ENCODE measurements around the gene GALNT13.

GALNT13 gene

DNA sequence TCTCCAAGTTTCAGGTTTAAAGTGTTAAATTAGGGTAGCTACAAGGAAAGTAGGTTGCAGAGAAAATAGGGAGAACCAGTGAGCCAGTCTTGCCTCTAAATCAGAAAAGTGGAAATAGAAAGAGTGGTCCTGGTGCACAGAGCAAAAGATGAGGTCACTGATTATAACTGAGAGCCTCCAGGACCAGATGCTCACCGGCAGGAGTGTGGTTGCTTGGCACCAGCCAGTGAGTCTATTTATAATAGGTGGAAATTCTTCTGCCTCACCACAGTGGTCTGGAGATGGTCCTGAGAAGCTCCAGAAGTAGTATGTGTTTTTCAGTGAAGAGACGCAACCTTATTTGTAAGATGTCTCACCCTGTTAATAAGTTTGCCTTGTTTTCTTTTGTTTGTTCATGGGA is 452.9 kb downstream of the GALNT13 start:
- no peak for DNase-seq

GRCh38 chr2:154329510-154329909 is 457.8 kb downstream of the GALNT13 start:
- DNase-seq: no peak

- no peak for DNase-seq
Observed at GRCh38 chr2:154331784-154332183, 460.1 kb downstream of the GALNT13 start.

DNA sequence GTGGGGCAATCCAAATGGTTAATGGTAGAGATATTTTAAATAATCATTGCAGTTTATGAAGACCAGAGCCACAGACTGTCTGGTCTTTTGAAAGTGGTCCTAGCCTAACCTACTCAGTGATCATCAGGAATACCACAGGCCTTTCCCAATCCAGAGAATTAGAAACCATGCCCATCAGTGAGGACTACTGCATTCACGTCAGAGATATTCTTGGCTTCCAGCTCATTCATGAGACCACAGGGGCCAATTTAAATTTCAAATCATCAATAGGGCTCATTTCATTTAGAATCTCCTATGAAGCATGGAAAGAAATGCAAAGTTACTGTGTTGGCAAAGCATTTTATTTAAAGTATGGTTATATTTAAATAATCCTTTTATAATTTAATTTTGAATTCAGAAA is 464.5 kb downstream of the GALNT13 start:
- DNase-seq: no peak

DNA sequence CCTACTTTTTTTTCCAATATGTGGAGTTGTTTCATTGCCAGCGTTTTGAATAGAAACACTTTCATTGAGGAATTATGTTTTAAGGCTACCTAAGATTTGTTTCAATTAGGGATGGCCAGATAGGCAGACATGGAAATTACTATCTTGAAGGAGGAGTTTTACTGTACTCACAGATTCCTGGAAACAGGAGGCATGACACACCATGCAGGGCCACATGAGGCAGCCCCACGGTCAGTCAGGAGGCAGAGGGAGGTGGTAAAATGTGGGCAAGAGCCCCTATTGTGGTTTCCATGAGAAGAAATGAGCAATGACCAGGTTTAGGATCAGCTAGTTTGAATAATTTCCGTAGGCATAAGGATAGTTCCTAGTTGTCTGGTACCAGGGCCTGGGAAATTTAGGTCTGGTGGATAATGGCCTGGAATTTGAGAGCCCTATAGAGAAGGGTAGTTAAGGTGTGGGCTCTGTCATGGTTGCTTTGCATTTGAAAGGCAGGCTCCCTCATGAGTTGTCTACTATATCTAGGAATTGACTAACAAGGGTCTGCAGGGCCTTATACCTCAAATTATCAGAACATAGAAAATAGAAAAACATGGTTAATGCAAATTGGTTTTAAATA is 466.7 kb downstream of the GALNT13 start:
- DNase-seq: no peak

DNA sequence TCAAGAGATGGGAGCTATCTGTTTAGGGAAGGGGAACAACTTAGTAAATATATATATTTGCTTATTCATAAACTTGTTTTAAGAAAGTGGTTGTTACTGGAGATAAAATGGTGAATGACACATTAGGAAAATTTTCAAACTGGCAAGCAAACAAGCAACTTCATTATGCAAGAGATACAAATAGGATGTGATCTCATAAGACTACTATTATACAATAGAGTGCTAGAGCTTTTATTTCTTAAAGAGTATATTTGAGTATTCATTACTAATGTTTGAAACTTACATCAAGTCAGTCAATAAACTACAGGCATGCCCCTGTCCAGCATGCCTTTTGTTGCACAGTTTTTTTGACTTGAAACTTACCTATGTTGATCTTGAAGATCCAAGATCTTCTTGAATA is 471.6 kb downstream of the GALNT13 start:
- no peak for DNase-seq

DNA sequence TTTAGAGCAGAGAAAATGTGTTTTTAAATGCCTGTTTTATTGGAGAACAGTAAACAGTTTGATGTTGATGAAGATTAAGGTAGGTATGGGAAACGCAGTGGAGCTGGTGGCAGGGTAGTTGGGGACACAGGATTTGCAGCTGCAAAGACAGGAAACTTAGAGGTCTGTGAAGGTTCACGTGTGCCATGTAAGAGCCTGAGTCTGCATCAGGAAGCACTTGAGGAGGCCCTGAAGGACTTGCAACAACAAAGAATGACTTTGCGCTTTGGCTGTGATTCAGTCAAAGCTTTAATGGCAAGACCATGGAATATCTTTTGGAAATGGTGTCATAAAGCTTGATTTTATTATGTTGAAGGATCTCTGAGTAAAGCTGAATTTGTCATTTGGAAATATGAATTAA is 479.2 kb downstream of the GALNT13 start:
- DNase-seq: no peak

- no peak for DNase-seq
Observed at GRCh38 chr2:154361276-154361675, 489.6 kb downstream of the GALNT13 start.

- no peak for DNase-seq
Observed at GRCh38 chr2:154368153-154368552, 496.4 kb downstream of the GALNT13 start.

GRCh38 chr2:154370873-154371272 is 499.2 kb downstream of the GALNT13 start:
- DNase-seq: no peak

GRCh38 chr2:154374416-154374815 is 502.7 kb downstream of the GALNT13 start:
- DNase-seq: no peak

DNA sequence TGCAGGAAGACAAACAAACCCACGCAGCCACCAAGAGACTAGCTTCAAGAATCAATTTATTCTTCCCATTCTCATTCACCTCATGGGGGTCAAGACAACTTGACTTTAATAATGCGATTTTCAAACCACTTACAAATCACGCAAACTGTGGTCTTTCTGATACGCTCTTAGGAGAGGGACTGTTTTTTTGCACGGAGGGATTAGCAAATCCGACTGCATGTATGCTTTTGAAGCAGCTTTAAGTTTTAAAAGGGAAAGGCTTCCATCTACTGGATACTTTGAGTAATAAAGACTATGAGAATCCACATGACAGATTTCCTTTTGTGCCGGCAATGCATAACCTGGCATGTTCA is 503.8 kb downstream of the GALNT13 start:
- DNase-seq: no peak

- DNase-seq: peak; percentile 22
Observed at GRCh38 chr2:154381931-154382794, 510.4 kb downstream of the GALNT13 start.

DNA sequence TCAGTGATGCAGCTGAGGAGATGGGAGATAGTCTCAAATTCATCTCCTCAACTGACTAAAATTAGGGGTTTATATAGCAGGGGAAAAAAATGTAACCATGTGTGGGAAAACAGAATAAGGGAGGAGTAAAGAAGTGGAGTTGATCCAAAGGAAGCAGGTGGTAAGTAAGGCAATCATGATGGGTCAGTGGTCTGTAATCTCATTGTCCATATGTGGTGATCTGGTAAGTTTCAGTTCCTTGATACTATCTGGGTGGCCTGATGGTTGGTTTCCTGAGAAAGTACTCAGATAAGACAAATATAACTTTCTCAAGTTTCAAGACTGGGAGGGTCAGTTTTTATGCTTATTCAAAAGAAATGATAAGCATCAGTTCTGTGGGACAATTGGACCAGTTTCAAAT is 514.5 kb downstream of the GALNT13 start:
- DNase-seq: no peak

DNA sequence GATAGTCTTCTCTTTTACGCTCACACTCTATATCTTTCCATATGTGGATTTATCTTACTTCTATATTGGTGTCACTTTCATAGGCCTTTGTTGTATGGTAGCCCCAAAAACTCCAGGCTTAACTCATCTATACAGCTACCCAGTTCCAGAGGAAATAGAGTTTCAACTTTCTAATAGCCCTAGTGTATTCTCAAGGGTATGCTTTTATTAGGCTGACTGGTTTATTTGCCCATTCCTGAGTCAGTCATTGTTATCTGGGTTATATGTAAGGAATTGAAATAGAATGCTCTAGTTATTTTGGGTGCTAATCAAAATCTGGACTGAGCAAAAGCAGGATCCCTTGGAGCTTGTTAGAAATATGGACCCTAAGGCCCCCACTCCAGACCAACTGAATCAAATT is 519.3 kb downstream of the GALNT13 start:
- DNase-seq: no peak

DNA sequence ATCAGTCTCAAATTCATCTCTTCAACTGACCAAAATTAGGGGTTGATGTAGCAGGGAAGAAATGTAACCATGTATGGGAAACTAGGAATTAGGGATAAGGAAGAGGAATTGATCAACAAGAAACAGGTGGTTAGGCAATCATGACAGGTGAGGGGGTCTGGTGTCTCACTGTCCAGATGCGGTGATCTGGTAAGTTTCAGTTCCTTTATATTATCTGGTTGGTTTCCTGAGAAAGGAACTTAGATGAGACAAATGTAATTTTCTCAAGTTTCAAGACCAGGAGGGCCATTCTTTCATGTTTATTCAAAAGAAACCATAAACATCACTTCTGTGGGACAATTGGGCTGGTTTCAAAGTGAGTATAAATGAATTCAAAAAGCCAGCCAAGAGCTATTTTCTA is 520.5 kb downstream of the GALNT13 start:
- no peak for DNase-seq

- no peak for DNase-seq
Observed at GRCh38 chr2:154394600-154394999, 522.9 kb downstream of the GALNT13 start.

DNA sequence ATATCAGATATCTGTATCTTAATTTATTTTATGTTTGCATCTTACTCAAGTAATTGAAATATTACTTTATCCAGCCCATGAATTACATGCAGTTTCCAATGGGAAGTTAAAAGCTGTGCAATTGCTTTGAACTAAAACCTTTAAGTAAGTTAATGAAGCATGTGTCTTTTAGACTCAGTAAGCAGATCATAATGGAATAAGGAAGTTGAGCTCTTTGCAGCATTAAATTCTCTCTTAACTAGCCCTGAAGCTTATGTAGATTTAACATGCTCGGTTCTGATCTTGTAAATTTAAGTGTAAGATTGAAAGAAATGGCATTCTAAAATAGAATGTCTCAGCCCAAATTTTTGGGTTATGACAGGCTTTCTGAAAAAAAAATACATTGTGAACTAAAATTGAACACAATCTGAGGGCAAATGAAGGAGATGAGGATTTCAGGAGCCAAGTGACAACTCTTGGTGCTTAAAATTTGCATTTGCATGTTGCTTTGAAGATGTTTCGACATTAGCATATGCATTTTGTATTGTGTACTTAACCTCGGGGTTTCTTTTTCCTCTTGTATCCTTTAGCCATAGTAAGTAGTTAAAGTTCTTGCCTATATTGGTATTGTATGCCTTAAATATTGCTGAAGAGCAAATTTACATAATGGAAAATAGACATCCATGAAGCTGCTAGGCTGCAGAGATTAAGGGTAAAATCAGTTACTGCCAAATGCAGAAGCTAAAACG is 529.0 kb downstream of the GALNT13 start:
- no peak for DNase-seq

- DNase-seq: no peak
Observed at GRCh38 chr2:154402213-154402612, 530.5 kb downstream of the GALNT13 start.

DNA sequence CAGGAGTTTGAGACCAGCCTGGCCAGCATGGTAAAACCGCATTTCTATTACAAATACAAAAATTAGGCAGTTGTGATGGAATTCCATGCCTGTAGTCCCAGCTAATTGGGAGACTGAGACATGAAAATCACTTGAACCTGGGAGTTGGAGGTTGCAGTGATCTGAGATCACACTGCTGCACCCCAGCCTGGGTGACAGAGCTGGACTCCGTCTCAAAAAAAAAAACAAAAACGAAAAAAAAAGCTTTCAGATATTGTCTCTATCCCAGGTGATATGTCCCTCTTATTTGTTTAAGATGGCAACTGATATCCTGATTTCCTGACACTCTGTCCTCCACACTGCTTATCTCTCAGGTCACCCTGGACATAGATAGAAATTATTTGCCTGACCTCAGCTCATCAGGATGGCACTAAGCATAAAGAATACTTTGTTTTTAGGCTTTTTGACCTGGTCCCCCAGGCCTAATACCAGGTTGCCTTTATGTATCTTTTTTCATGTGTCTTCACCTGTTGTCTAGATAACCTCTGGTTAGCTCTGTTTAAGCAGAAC is 531.6 kb downstream of the GALNT13 start:
- no peak for DNase-seq

- DNase-seq: no peak
Observed at GRCh38 chr2:154408786-154409185, 537.1 kb downstream of the GALNT13 start.

DNA sequence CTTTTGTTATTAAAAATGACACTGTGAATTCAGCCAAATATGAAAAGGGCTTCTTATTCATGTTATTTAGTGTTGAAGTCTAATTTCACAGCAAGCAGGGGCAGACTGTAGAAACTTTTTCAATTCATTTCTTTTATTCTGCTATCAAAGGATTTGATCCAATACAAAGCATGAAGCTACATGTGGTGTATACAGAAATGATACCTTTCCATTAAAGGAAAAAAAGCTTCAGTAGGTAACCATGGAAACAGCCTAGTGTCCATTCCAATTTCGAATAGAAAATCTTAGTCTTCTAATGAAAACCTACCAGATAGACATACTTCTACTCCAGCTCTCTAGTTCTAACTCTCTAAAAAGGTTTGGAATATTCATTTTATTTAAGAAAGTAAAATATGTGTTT is 550.5 kb downstream of the GALNT13 start:
- no peak for DNase-seq

- DNase-seq: peak; percentile 22
Observed at GRCh38 chr2:154425994-154426393, 554.3 kb downstream of the GALNT13 start.

GRCh38 chr2:154427453-154427852 is 555.7 kb downstream of the GALNT13 start:
- DNase-seq: no peak

Data from right hindlimb (tissue), 1 donor.